H9 (cell line): ENCODE results near the gene RDH13. TPM values are rescaled to one million over a fixed set of nuclear protein-coding genes. Genes with fewer than 3 reads are reported as not detected.

Source experiments
- DNase-seq: peaks from one replicate; pipeline ENCODE4 v3.0.0-alpha.2; 2017
- H2AFZ ChIP-seq: one replicate; pipeline ENCODE4 v1.6.1; 2013; ENCODE audit warnings: mild to moderate bottlenecking, low read length, control low read depth, moderate library complexity
- H2AK5ac ChIP-seq: 2 replicates; pipeline ENCODE4 v1.6.1; 2013; ENCODE audit warnings: low read length, control low read depth, mixed read lengths; ENCODE audit not compliant: insufficient read length
- H2BK120ac ChIP-seq: one replicate; pipeline ENCODE4 v1.6.1; 2013; ENCODE audit warnings: low read depth, mild to moderate bottlenecking, low read length, control low read depth, inconsistent platforms; ENCODE audit not compliant: poor library complexity, severe bottlenecking
- H2BK12ac ChIP-seq: 2 replicates; pipeline ENCODE4 v1.6.1; 2013; ENCODE audit warnings: low read length, control low read depth, mixed read lengths, low read depth; ENCODE audit not compliant: insufficient read length
- H2BK15ac ChIP-seq: 2 replicates; pipeline ENCODE4 v1.6.1; 2013; ENCODE audit warnings: low read depth, low read length, control low read depth
- H2BK20ac ChIP-seq: one replicate; pipeline ENCODE4 v1.6.1; 2013; ENCODE audit warnings: low read depth, mild to moderate bottlenecking, low read length, control low read depth, inconsistent platforms; ENCODE audit not compliant: poor library complexity, severe bottlenecking
- H2BK5ac ChIP-seq: 2 replicates; pipeline ENCODE4 v1.6.1; 2013; ENCODE audit warnings: low read length, control low read depth, mixed read lengths; ENCODE audit not compliant: insufficient read length
- H3K14ac ChIP-seq: 2 replicates; pipeline ENCODE4 v1.6.1; 2013; ENCODE audit warnings: low read length, control low read depth; ENCODE audit not compliant: insufficient read depth
- H3K18ac ChIP-seq: 2 replicates; pipeline ENCODE4 v1.6.1; 2013; ENCODE audit warnings: low read depth, mild to moderate bottlenecking, mixed read lengths, low read length, control low read depth; ENCODE audit not compliant: insufficient read length
- H3K23ac ChIP-seq: 2 replicates; pipeline ENCODE4 v1.6.1; 2013; ENCODE audit warnings: low read length, control low read depth, mixed read lengths, low read depth; ENCODE audit not compliant: insufficient read length
- H3K23me2 ChIP-seq: 2 replicates; pipeline ENCODE4 v1.6.1; 2013; ENCODE audit warnings: low read depth, mild to moderate bottlenecking, mixed read lengths, low read length, control low read depth; ENCODE audit not compliant: insufficient read length, poor library complexity, severe bottlenecking
- H3K27ac ChIP-seq: 2 replicates; pipeline ENCODE4 v1.5.1; 2013; ENCODE audit warnings: low read length, control low read depth, mixed read lengths, low read depth; ENCODE audit not compliant: insufficient read length
- H3K27me3 ChIP-seq: 2 replicates; pipeline ENCODE4 v1.6.1; 2013; ENCODE audit warnings: low read length, control low read depth, inconsistent platforms; ENCODE audit not compliant: insufficient read depth
- H3K4ac ChIP-seq: 2 replicates; pipeline ENCODE4 v1.6.1; 2013; ENCODE audit warnings: low read depth, mild to moderate bottlenecking, control low read depth, inconsistent platforms, low read length, moderate library complexity
- H3K4me1 ChIP-seq: 2 replicates; pipeline ENCODE4 v1.6.1; 2013; ENCODE audit warnings: low read length, control low read depth, inconsistent platforms; ENCODE audit not compliant: insufficient read depth
- H3K4me2 ChIP-seq: 2 replicates; pipeline ENCODE4 v1.6.1; 2013; ENCODE audit warnings: low read length, control low read depth, mixed read lengths; ENCODE audit not compliant: insufficient read length, insufficient read depth
- H3K56ac ChIP-seq: 2 replicates; pipeline ENCODE4 v1.6.1; 2013; ENCODE audit warnings: low read depth, mild to moderate bottlenecking, mixed read lengths, low read length, control low read depth; ENCODE audit not compliant: insufficient read length
- H3K79me1 ChIP-seq: 2 replicates; pipeline ENCODE4 v1.6.1; 2013; ENCODE audit warnings: low read depth, mild to moderate bottlenecking, moderate library complexity, low read length, control low read depth, inconsistent platforms; ENCODE audit not compliant: insufficient read depth, poor library complexity, severe bottlenecking
- H3K79me2 ChIP-seq: 2 replicates; pipeline ENCODE4 v1.6.1; 2013; ENCODE audit warnings: low read length, control low read depth, inconsistent platforms; ENCODE audit not compliant: insufficient read depth
- H3K9ac ChIP-seq: 2 replicates; pipeline ENCODE4 v1.6.1; 2013; ENCODE audit warnings: low read length, control low read depth, mixed read lengths; ENCODE audit not compliant: insufficient read length; ENCODE audit errors: extremely low read depth
- H3K9me3 ChIP-seq: one replicate; pipeline ENCODE4 v1.6.1; 2013; ENCODE audit warnings: low read depth, low read length, inconsistent platforms; ENCODE audit not compliant: control insufficient read depth
- H3T11ph ChIP-seq: one replicate; pipeline ENCODE4 v1.6.1; 2013; ENCODE audit warnings: mild to moderate bottlenecking, low read length, control low read depth, inconsistent platforms
- H4K20me1 ChIP-seq: one replicate; pipeline ENCODE4 v1.6.1; 2013; ENCODE audit not compliant: control insufficient read depth, insufficient read length, insufficient read depth
- H4K5ac ChIP-seq: 2 replicates; pipeline ENCODE4 v1.6.1; 2013; ENCODE audit warnings: low read depth, mild to moderate bottlenecking, mixed read lengths, low read length, control low read depth; ENCODE audit not compliant: insufficient read length
- H4K8ac ChIP-seq: replicated peaks from 2 replicates; pipeline ENCODE4 v1.6.1; 2013; ENCODE audit warnings: low read length, control low read depth, mixed read lengths, low read depth; ENCODE audit not compliant: insufficient read length
- H4K91ac ChIP-seq: 2 replicates; pipeline ENCODE4 v1.6.1; 2013; ENCODE audit warnings: low read depth, mild to moderate bottlenecking, moderate library complexity, mixed read lengths, low read length, control low read depth; ENCODE audit not compliant: insufficient read length
- H3K27ac Mint-ChIP-seq, 3 experiments: 2 replicates in 2 of 3; 3 replicates in 1 of 3; pipeline ENCODE4 v1.8.0; 2020 to 2021; ENCODE audit warnings: mixed read lengths in 3 of 3, mild to moderate bottlenecking in 1 of 3, moderate library complexity in 1 of 3
- H3K27me3 Mint-ChIP-seq: 2 replicates; pipeline ENCODE4 v1.8.0; 2021; ENCODE audit warnings: low read depth, mild to moderate bottlenecking, moderate library complexity, mixed read lengths
- H3K36me3 Mint-ChIP-seq, 3 experiments: 2 replicates in 2 of 3; 3 replicates in 1 of 3; pipeline ENCODE4 v1.8.0; 2020 to 2021; ENCODE audit warnings: low read depth in 3 of 3, mixed read lengths in 3 of 3; ENCODE audit not compliant: insufficient read depth in 1 of 3
- H3K4me1 Mint-ChIP-seq, 2 experiments: 2 replicates each; pipeline ENCODE4 v1.8.0; 2020; ENCODE audit warnings: mixed read lengths in 2 of 2
- H3K4me3 Mint-ChIP-seq, 2 experiments: 2 replicates in 1 of 2; 3 replicates in 1 of 2; pipeline ENCODE4 v1.8.0; 2020 to 2021; ENCODE audit warnings: mild to moderate bottlenecking in 2 of 2, mixed read lengths in 2 of 2, moderate library complexity in 1 of 2
- H3K9me3 Mint-ChIP-seq, 2 experiments: 2 replicates in 1 of 2; 3 replicates in 1 of 2; pipeline ENCODE4 v1.8.0; 2020; ENCODE audit warnings: mild to moderate bottlenecking in 2 of 2, mixed read lengths in 2 of 2, moderate library complexity in 1 of 2
- WGBS: extraction: QIAGEN DNeasy Blood & Tissue Kit; methylation state at CpG from one replicate; pipeline ENCODE4 v1.1.7; 2013; ENCODE audit warnings: missing lambda C conversion rate, low lambda C conversion rate, mixed read lengths; ENCODE audit not compliant: insufficient read length; ENCODE audit errors: extremely low coverage; 5-methylcytosine and 5-hydroxymethylcytosine counted together
- total RNA-seq: library from RNA; stranded (reverse); gene quantifications from 2 replicates; pipeline ENCODE4 v1.2.1, GENCODE V29; 2021
- TF ChIP-seq, protein P1 (sequence below): fragments of 200-600 bp; sonication (generic); conservative IDR thresholded peaks from 3 replicates; pipeline ENCODE4 v1.8.0; 2021; ENCODE audit warnings: antibody characterized with exemption, mild to moderate bottlenecking

RDH13 gene
- total RNA-seq, 1 experiment from 2014 or later = 21.5 TPM

DNA sequence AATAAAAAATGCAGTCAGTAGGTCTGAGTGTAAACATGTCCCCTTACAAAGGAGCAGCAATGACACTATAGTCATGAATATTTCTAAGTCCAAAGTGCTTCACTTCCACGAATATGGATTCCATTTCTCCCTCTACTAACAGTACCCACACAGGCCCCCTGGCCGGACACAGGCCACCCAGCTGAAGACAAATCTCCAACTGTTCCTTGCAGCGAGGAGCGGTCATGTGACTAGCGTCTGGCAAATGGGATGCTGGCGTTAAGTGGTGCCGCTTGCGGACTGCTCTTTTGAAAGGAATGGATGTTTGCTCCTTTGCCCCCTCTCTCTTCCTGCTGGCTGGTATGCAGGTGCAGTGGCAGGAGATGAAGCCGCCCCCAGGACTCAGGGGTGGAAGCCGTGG lies 38.3 kb upstream of the RDH13 start:
- TF ChIP-seq, protein P1, sequence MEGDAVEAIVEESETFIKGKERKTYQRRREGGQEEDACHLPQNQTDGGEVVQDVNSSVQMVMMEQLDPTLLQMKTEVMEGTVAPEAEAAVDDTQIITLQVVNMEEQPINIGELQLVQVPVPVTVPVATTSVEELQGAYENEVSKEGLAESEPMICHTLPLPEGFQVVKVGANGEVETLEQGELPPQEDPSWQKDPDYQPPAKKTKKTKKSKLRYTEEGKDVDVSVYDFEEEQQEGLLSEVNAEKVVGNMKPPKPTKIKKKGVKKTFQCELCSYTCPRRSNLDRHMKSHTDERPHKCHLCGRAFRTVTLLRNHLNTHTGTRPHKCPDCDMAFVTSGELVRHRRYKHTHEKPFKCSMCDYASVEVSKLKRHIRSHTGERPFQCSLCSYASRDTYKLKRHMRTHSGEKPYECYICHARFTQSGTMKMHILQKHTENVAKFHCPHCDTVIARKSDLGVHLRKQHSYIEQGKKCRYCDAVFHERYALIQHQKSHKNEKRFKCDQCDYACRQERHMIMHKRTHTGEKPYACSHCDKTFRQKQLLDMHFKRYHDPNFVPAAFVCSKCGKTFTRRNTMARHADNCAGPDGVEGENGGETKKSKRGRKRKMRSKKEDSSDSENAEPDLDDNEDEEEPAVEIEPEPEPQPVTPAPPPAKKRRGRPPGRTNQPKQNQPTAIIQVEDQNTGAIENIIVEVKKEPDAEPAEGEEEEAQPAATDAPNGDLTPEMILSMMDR = no peak
- H4K20me1 ChIP-seq = no peaks in the 10 kb centered on the region

More for the DNA sequence above, 38.3 kb upstream of the RDH13 start:
- peaks cover 3% of the 10 kb centered on the region for H3K79me1 ChIP-seq
- no peaks in the 10 kb centered on the region for H3K23me2 ChIP-seq
- peaks cover 2 to 5% of the 10 kb centered on the region in 2 experiments; a peak in 3 of 5 replicates for H3K9me3 Mint-ChIP-seq
- H3K27me3 ChIP-seq = no peaks in the 10 kb centered on the region
- no peak overlapping the region for H3K14ac ChIP-seq
- H4K91ac ChIP-seq = no peak overlapping the region
- H2BK120ac ChIP-seq = no peak overlapping the region
- no peak overlapping the region for H3T11ph ChIP-seq
- no peak overlapping the region for H3K18ac ChIP-seq
- H3K4ac ChIP-seq = no peak overlapping the region
- H3K4me3 Mint-ChIP-seq = no peak overlapping the region
- no peaks in the 10 kb centered on the region; the same call in 1 of the 2 replicates for H3K79me2 ChIP-seq
- no peak overlapping the region for H3K9ac ChIP-seq
- no peak overlapping the region for H4K8ac ChIP-seq
- no peak overlapping the region for H2BK15ac ChIP-seq
- no peak overlapping the region for H3K4me2 ChIP-seq
- H4K5ac ChIP-seq = no peak overlapping the region
- no peaks in the 10 kb centered on the region for H3K9me3 ChIP-seq
- H3K4me1 Mint-ChIP-seq = peaks cover 0 to 9% of the 10 kb centered on the region in 2 experiments; a peak in 3 of 4 replicates
- no peak overlapping the region for H3K27ac Mint-ChIP-seq
- H3K27me3 Mint-ChIP-seq = no peaks in the 10 kb centered on the region; the same call in 1 of the 2 replicates
- DNase-seq = no peak
- H2AFZ ChIP-seq = no peak overlapping the region
- H3K4me1 ChIP-seq = no peaks in the 10 kb centered on the region
- H3K36me3 Mint-ChIP-seq = peaks cover 10 to 29% (median 13%) of the 10 kb centered on the region in 3 experiments
- no peak overlapping the region for H2AK5ac ChIP-seq
- no peak overlapping the region for H3K27ac ChIP-seq
- H3K23ac ChIP-seq = no peak overlapping the region
- H3K56ac ChIP-seq = no peak overlapping the region
- H2BK20ac ChIP-seq = no peak overlapping the region
- no peak overlapping the region for H2BK5ac ChIP-seq
- no CpG with 5 or more reads among the region's 10 CpGs for WGBS
- no peak overlapping the region for H2BK12ac ChIP-seq
